ENCODE measurements around the gene ASB18.

The ASB18 gene

GRCh38 chr2:236215761-236216333 lies 48.4 kb downstream of the ASB18 start:
- Histone ChIP-seq H3K36me3 (ENCODE audit: control insufficient read depth in 2 of 2, insufficient read depth in 1 of 2, low read length in 2 of 2) (peaks cover 0 to 2% of the 10 kb centered on the region in 2 experiments; a peak in 1 of 3 replicates), H3K9me3 (ENCODE audit: control insufficient read depth, insufficient read depth, low read depth, low read length) (no peaks in the 10 kb centered on the region), H3K4me1 (ENCODE audit: control insufficient read depth, insufficient read depth, low read length) (no peaks in the 10 kb centered on the region), H3K4me3 (ENCODE audit: low read depth, low read length) (no peak overlapping the region), H3K27ac (ENCODE audit: extremely low read depth, low read depth, low read length) (no peak overlapping the region)
- ChIA-PET CTCF (no interaction called here), POLR2A (no interaction called here)
- TF ChIP-seq ZNF623 (tag by site-specific recombination; IDR thresholded peaks at IDR 0.05): no peak
- no peak for TF ChIP-seq RBAK (tag by site-specific recombination; IDR thresholded peaks at IDR 0.05)
- no peak for TF ChIP-seq GLI4 (tag by site-specific recombination; IDR thresholded peaks at IDR 0.05)
- TF ChIP-seq ZNF645 (tag by site-specific recombination; IDR thresholded peaks at IDR 0.05): no peak
- TF ChIP-seq ZNF548 (tag by site-specific recombination; IDR thresholded peaks at IDR 0.05): no peak
- no peak for TF ChIP-seq ZNF621 (tag by site-specific recombination; IDR thresholded peaks at IDR 0.05)
- no peak for TF ChIP-seq ZNF175 (tag by site-specific recombination; IDR thresholded peaks at IDR 0.05)
- no peak for TF ChIP-seq ZNF701 (tag by site-specific recombination; IDR thresholded peaks at IDR 0.05)
- no peak for TF ChIP-seq ZNF362 (tag by site-specific recombination; IDR thresholded peaks at IDR 0.05)
- TF ChIP-seq ZNF239 (tag by site-specific recombination; IDR thresholded peaks at IDR 0.05): no peak
- no peak for TF ChIP-seq ZSCAN18 (tag by site-specific recombination; IDR thresholded peaks at IDR 0.05)
- no peak for TF ChIP-seq HIC1 (tag by site-specific recombination; IDR thresholded peaks at IDR 0.05)
- no peak for TF ChIP-seq ZNF585B (tag by site-specific recombination; IDR thresholded peaks at IDR 0.05)

GRCh38 chr2:236215196-236215595 lies 49.0 kb downstream of the ASB18 start:
- H3K27ac ChIP-seq (ENCODE audit: extremely low read depth, low read depth, low read length): no peak overlapping the region
- H3K36me3 ChIP-seq (ENCODE audit: control insufficient read depth in 2 of 2, insufficient read depth in 1 of 2, low read length in 2 of 2): no peaks in the 10 kb centered on the region
- POLR2A ChIA-PET: no interaction called here
- no peaks in the 10 kb centered on the region for H3K4me1 ChIP-seq (ENCODE audit: control insufficient read depth, insufficient read depth, low read length)
- CTCF ChIA-PET: interaction anchor here (0.7 to 0.9 kb wide), 2 partner anchors 278 to 820 kb away, joined by 3 to 4 read pairs; no protein-coding TSS in a partner anchor
- H3K9me3 ChIP-seq (ENCODE audit: control insufficient read depth, insufficient read depth, low read depth, low read length): no peaks in the 10 kb centered on the region
- no peak overlapping the region for H3K4me3 ChIP-seq (ENCODE audit: low read depth, low read length)
- TF ChIP-seq PRDM4 (tag by site-specific recombination; IDR thresholded peaks at IDR 0.05): no peak
- TF ChIP-seq ZSCAN18 (tag by site-specific recombination; IDR thresholded peaks at IDR 0.05): no peak
- no peak for TF ChIP-seq ZNF626 (tag by site-specific recombination; IDR thresholded peaks at IDR 0.05)
- no peak for TF ChIP-seq ZNF248 (tag by site-specific recombination; IDR thresholded peaks at IDR 0.05)
- TF ChIP-seq ZNF510 (tag by site-specific recombination; IDR thresholded peaks at IDR 0.05; ENCODE audit: insufficient replicate concordance): no peak
- no peak for TF ChIP-seq MZF1 (tag by site-specific recombination; IDR thresholded peaks at IDR 0.05; ENCODE audit: borderline replicate concordance)
- TF ChIP-seq ZNF561 (tag by site-specific recombination; IDR thresholded peaks at IDR 0.05; ENCODE audit: borderline replicate concordance): no peak
- no peak for TF ChIP-seq ZNF148 (tag by site-specific recombination; IDR thresholded peaks at IDR 0.05; ENCODE audit: borderline replicate concordance)
